H9 (cell line): ENCODE measurements around the gene OR9Q1. TPM values are rescaled to one million over a fixed set of nuclear protein-coding genes. Genes with fewer than 3 reads are reported as not detected.

Experiments used
- DNase-seq: peaks from one replicate; pipeline ENCODE4 v3.0.0-alpha.2; 2017
- H2AFZ ChIP-seq: one replicate; pipeline ENCODE4 v1.6.1; 2013; ENCODE audit warnings: mild to moderate bottlenecking, low read length, control low read depth, moderate library complexity
- H2AK5ac ChIP-seq: 2 replicates; pipeline ENCODE4 v1.6.1; 2013; ENCODE audit warnings: low read length, control low read depth, mixed read lengths; ENCODE audit not compliant: insufficient read length
- H2BK120ac ChIP-seq: one replicate; pipeline ENCODE4 v1.6.1; 2013; ENCODE audit warnings: low read depth, mild to moderate bottlenecking, low read length, control low read depth, inconsistent platforms; ENCODE audit not compliant: poor library complexity, severe bottlenecking
- H2BK12ac ChIP-seq: 2 replicates; pipeline ENCODE4 v1.6.1; 2013; ENCODE audit warnings: low read length, control low read depth, mixed read lengths, low read depth; ENCODE audit not compliant: insufficient read length
- H2BK15ac ChIP-seq: 2 replicates; pipeline ENCODE4 v1.6.1; 2013; ENCODE audit warnings: low read depth, low read length, control low read depth
- H2BK20ac ChIP-seq: one replicate; pipeline ENCODE4 v1.6.1; 2013; ENCODE audit warnings: low read depth, mild to moderate bottlenecking, low read length, control low read depth, inconsistent platforms; ENCODE audit not compliant: poor library complexity, severe bottlenecking
- H2BK5ac ChIP-seq: 2 replicates; pipeline ENCODE4 v1.6.1; 2013; ENCODE audit warnings: low read length, control low read depth, mixed read lengths; ENCODE audit not compliant: insufficient read length
- H3K14ac ChIP-seq: 2 replicates; pipeline ENCODE4 v1.6.1; 2013; ENCODE audit warnings: low read length, control low read depth; ENCODE audit not compliant: insufficient read depth
- H3K18ac ChIP-seq: 2 replicates; pipeline ENCODE4 v1.6.1; 2013; ENCODE audit warnings: low read depth, mild to moderate bottlenecking, mixed read lengths, low read length, control low read depth; ENCODE audit not compliant: insufficient read length
- H3K23ac ChIP-seq: 2 replicates; pipeline ENCODE4 v1.6.1; 2013; ENCODE audit warnings: low read length, control low read depth, mixed read lengths, low read depth; ENCODE audit not compliant: insufficient read length
- H3K23me2 ChIP-seq: 2 replicates; pipeline ENCODE4 v1.6.1; 2013; ENCODE audit warnings: low read depth, mild to moderate bottlenecking, mixed read lengths, low read length, control low read depth; ENCODE audit not compliant: insufficient read length, poor library complexity, severe bottlenecking
- H3K27ac ChIP-seq: 2 replicates; pipeline ENCODE4 v1.5.1; 2013; ENCODE audit warnings: low read length, control low read depth, mixed read lengths, low read depth; ENCODE audit not compliant: insufficient read length
- H3K27me3 ChIP-seq: 2 replicates; pipeline ENCODE4 v1.6.1; 2013; ENCODE audit warnings: low read length, control low read depth, inconsistent platforms; ENCODE audit not compliant: insufficient read depth
- H3K4ac ChIP-seq: 2 replicates; pipeline ENCODE4 v1.6.1; 2013; ENCODE audit warnings: low read depth, mild to moderate bottlenecking, control low read depth, inconsistent platforms, low read length, moderate library complexity
- H3K4me1 ChIP-seq: 2 replicates; pipeline ENCODE4 v1.6.1; 2013; ENCODE audit warnings: low read length, control low read depth, inconsistent platforms; ENCODE audit not compliant: insufficient read depth
- H3K4me2 ChIP-seq: 2 replicates; pipeline ENCODE4 v1.6.1; 2013; ENCODE audit warnings: low read length, control low read depth, mixed read lengths; ENCODE audit not compliant: insufficient read length, insufficient read depth
- H3K56ac ChIP-seq: 2 replicates; pipeline ENCODE4 v1.6.1; 2013; ENCODE audit warnings: low read depth, mild to moderate bottlenecking, mixed read lengths, low read length, control low read depth; ENCODE audit not compliant: insufficient read length
- H3K79me1 ChIP-seq: 2 replicates; pipeline ENCODE4 v1.6.1; 2013; ENCODE audit warnings: low read depth, mild to moderate bottlenecking, moderate library complexity, low read length, control low read depth, inconsistent platforms; ENCODE audit not compliant: insufficient read depth, poor library complexity, severe bottlenecking
- H3K79me2 ChIP-seq: 2 replicates; pipeline ENCODE4 v1.6.1; 2013; ENCODE audit warnings: low read length, control low read depth, inconsistent platforms; ENCODE audit not compliant: insufficient read depth
- H3K9ac ChIP-seq: 2 replicates; pipeline ENCODE4 v1.6.1; 2013; ENCODE audit warnings: low read length, control low read depth, mixed read lengths; ENCODE audit not compliant: insufficient read length; ENCODE audit errors: extremely low read depth
- H3K9me3 ChIP-seq: one replicate; pipeline ENCODE4 v1.6.1; 2013; ENCODE audit warnings: low read depth, low read length, inconsistent platforms; ENCODE audit not compliant: control insufficient read depth
- H3T11ph ChIP-seq: one replicate; pipeline ENCODE4 v1.6.1; 2013; ENCODE audit warnings: mild to moderate bottlenecking, low read length, control low read depth, inconsistent platforms
- H4K20me1 ChIP-seq: one replicate; pipeline ENCODE4 v1.6.1; 2013; ENCODE audit not compliant: control insufficient read depth, insufficient read length, insufficient read depth
- H4K5ac ChIP-seq: 2 replicates; pipeline ENCODE4 v1.6.1; 2013; ENCODE audit warnings: low read depth, mild to moderate bottlenecking, mixed read lengths, low read length, control low read depth; ENCODE audit not compliant: insufficient read length
- H4K8ac ChIP-seq: replicated peaks from 2 replicates; pipeline ENCODE4 v1.6.1; 2013; ENCODE audit warnings: low read length, control low read depth, mixed read lengths, low read depth; ENCODE audit not compliant: insufficient read length
- H4K91ac ChIP-seq: 2 replicates; pipeline ENCODE4 v1.6.1; 2013; ENCODE audit warnings: low read depth, mild to moderate bottlenecking, moderate library complexity, mixed read lengths, low read length, control low read depth; ENCODE audit not compliant: insufficient read length
- H3K27ac Mint-ChIP-seq, 3 experiments: 2 replicates in 2 of 3; 3 replicates in 1 of 3; pipeline ENCODE4 v1.8.0; 2020 to 2021; ENCODE audit warnings: mixed read lengths in 3 of 3, mild to moderate bottlenecking in 1 of 3, moderate library complexity in 1 of 3
- H3K27me3 Mint-ChIP-seq: 2 replicates; pipeline ENCODE4 v1.8.0; 2021; ENCODE audit warnings: low read depth, mild to moderate bottlenecking, moderate library complexity, mixed read lengths
- H3K36me3 Mint-ChIP-seq, 3 experiments: 2 replicates in 2 of 3; 3 replicates in 1 of 3; pipeline ENCODE4 v1.8.0; 2020 to 2021; ENCODE audit warnings: low read depth in 3 of 3, mixed read lengths in 3 of 3; ENCODE audit not compliant: insufficient read depth in 1 of 3
- H3K4me1 Mint-ChIP-seq, 2 experiments: 2 replicates each; pipeline ENCODE4 v1.8.0; 2020; ENCODE audit warnings: mixed read lengths in 2 of 2
- H3K4me3 Mint-ChIP-seq, 2 experiments: 2 replicates in 1 of 2; 3 replicates in 1 of 2; pipeline ENCODE4 v1.8.0; 2020 to 2021; ENCODE audit warnings: mild to moderate bottlenecking in 2 of 2, mixed read lengths in 2 of 2, moderate library complexity in 1 of 2
- H3K9me3 Mint-ChIP-seq, 2 experiments: 2 replicates in 1 of 2; 3 replicates in 1 of 2; pipeline ENCODE4 v1.8.0; 2020; ENCODE audit warnings: mild to moderate bottlenecking in 2 of 2, mixed read lengths in 2 of 2, moderate library complexity in 1 of 2
- CTCF ChIP-seq: fragments of 200-600 bp; sonication (generic); conservative IDR thresholded peaks from 3 replicates; pipeline ENCODE4 v1.8.0; 2021; ENCODE audit warnings: antibody characterized with exemption, mild to moderate bottlenecking
- WGBS: extraction: QIAGEN DNeasy Blood & Tissue Kit; methylation state at CpG from one replicate; pipeline ENCODE4 v1.1.7; 2013; ENCODE audit warnings: missing lambda C conversion rate, low lambda C conversion rate, mixed read lengths; ENCODE audit not compliant: insufficient read length; ENCODE audit errors: extremely low coverage; 5-methylcytosine and 5-hydroxymethylcytosine counted together
- total RNA-seq: library from RNA; stranded (reverse); gene quantifications from 2 replicates; pipeline ENCODE4 v1.2.1, GENCODE V29; 2021

Gene OR9Q1
- total RNA-seq, 1 experiment from 2014 or later = not detected

- no peak overlapping the region for H4K8ac ChIP-seq
- no peak overlapping the region for H3K56ac ChIP-seq
- no peak overlapping the region for H3K14ac ChIP-seq
- H3K4ac ChIP-seq = no peak overlapping the region
- H3K79me1 ChIP-seq = no peaks in the 10 kb centered on the region
- no peak overlapping the region for H3K23ac ChIP-seq
- H3K4me3 Mint-ChIP-seq = no peak overlapping the region
- H3K23me2 ChIP-seq = no peaks in the 10 kb centered on the region
- no peak overlapping the region for H2BK120ac ChIP-seq
- no peaks in the 10 kb centered on the region for H3K4me1 ChIP-seq
- H3K27me3 Mint-ChIP-seq = no peaks in the 10 kb centered on the region
- H3K36me3 Mint-ChIP-seq = peaks cover 0 to 5% (median 0%) of the 10 kb centered on the region in 3 experiments; a peak in 1 of 7 replicates
- H3K9ac ChIP-seq = no peak overlapping the region
- WGBS = no CpG with 5 or more reads among the region's 2 CpGs
- H2AK5ac ChIP-seq = no peak overlapping the region
- no peak overlapping the region for H3K4me2 ChIP-seq
- no peaks in the 10 kb centered on the region for H3K4me1 Mint-ChIP-seq
- no peak overlapping the region for H2BK20ac ChIP-seq
- no peak overlapping the region for H2AFZ ChIP-seq
- H2BK12ac ChIP-seq = no peak overlapping the region
- H3K27ac Mint-ChIP-seq = no peak overlapping the region
- DNase-seq = no peak
- no peak overlapping the region for H3K27ac ChIP-seq
- H4K91ac ChIP-seq = no peak overlapping the region
- no peak overlapping the region for H3K18ac ChIP-seq
- no peak for TF ChIP-seq CTCF
- no peak overlapping the region for H3T11ph ChIP-seq
- H3K27me3 ChIP-seq = no peaks in the 10 kb centered on the region
- H3K9me3 ChIP-seq = no peaks in the 10 kb centered on the region
- no peaks in the 10 kb centered on the region for H3K79me2 ChIP-seq
- H3K9me3 Mint-ChIP-seq = peaks cover 22 to 33% of the 10 kb centered on the region in 2 experiments
- no peak overlapping the region for H2BK5ac ChIP-seq
- no peak overlapping the region for H2BK15ac ChIP-seq
- no peaks in the 10 kb centered on the region for H4K20me1 ChIP-seq
- H4K5ac ChIP-seq = no peak overlapping the region
Measured at GRCh38 chr11:58195939-58196338, 172.3 kb downstream of the OR9Q1 start.
